Heart right ventricle (tissue), 16 donors: ENCODE measurements around the gene TMEM38A. TPM values are rescaled to one million over a fixed set of nuclear protein-coding genes. Genes with fewer than 3 reads are reported as not detected.

ENCODE experiments used
- ATAC-seq, 8 donors: fragments of 200-7000 bp; cut with Tn5 transposase; one replicate each; pipeline ENCODE4 v1.9.1; 2020; ENCODE audit warnings: mild to moderate bottlenecking in 8 of 8, moderate library complexity in 8 of 8, moderate number of reproducible peaks in 1 of 8
- DNase-seq, 2 donors: peaks; one replicate each; pipeline ENCODE4 v3.0.0-alpha.2; 2020
- H3K27ac ChIP-seq, 10 donors: fragments of 200-600 bp; sonication (generic) in 2 of 10; one replicate each; pipeline versions ENCODE4 v1.5.0 to v1.8.0; 2020 to 2022; ENCODE audit warnings: mild to moderate bottlenecking in 3 of 10
- H3K27me3 ChIP-seq, 7 donors: fragments of 200-600 bp; one replicate each; pipeline ENCODE4 v1.8.0; 2021 to 2022; ENCODE audit warnings: mild to moderate bottlenecking in 2 of 7
- H3K36me3 ChIP-seq, 9 donors: fragments of 200-600 bp; sonication (generic) in 1 of 9; one replicate each; pipeline versions ENCODE4 v1.5.0 to v1.8.0; 2020 to 2022; ENCODE audit warnings: mild to moderate bottlenecking in 2 of 9
- H3K4me1 ChIP-seq, 9 donors: fragments of 200-600 bp; sonication (generic) in 1 of 9; one replicate each; pipeline versions ENCODE4 v1.5.0 to v1.8.0; 2020 to 2022; ENCODE audit warnings: mild to moderate bottlenecking in 4 of 9
- H3K4me3 ChIP-seq, 10 donors: fragments of 200-600 bp; sonication (generic) in 2 of 10; one replicate each; pipeline versions ENCODE4 v1.5.0 to v1.8.0; 2020 to 2022; ENCODE audit warnings: mild to moderate bottlenecking in 7 of 10, moderate library complexity in 2 of 10
- H3K9me3 ChIP-seq, 11 donors: fragments of 200-600 bp in 10 of 11; sonication (generic) in 2 of 11; one replicate each; pipeline versions ENCODE4 v1.5.0 to v1.8.0; 2013 to 2022; ENCODE audit warnings: mild to moderate bottlenecking in 2 of 11, control low read depth in 1 of 11, moderate library complexity in 1 of 11
- WGBS, 2 donors: extraction: QIAGEN DNeasy Blood & Tissue Kit; methylation state at CpG; one replicate each; pipeline ENCODE4 v1.1.7; 2013; ENCODE audit warnings: inconsistent platforms in 1 of 2; 5-methylcytosine and 5-hydroxymethylcytosine counted together
- intact Hi-C, 10 donors: fragments of 100-400 bp; cut with DNase I; formaldehyde crosslinking; loops; one replicate each; pipeline versions ENCODE4 v1.11.1 to v1.14.2; 2022
- polyA plus RNA-seq, 2 donors: library from polyadenylated mRNA; stranded (reverse); fragments of 200-250 nt; gene quantifications; one replicate each; pipeline ENCODE4 v1.2.3, GENCODE V29; 2013
- total RNA-seq, 10 donors: library from RNA; stranded (reverse); fragmentation: NEBNext Ultra II Directional in 3 of 10; extraction: Animal tissue kit (Norgen Biotek cat#: 25700) in 3 of 10; gene quantifications; one replicate each; pipeline versions ENCODE4 v1.2.1 to v1.2.4, GENCODE V29; 2021 to 2023
- TF ChIP-seq, protein P1 (sequence below), 9 donors: fragments of 200-600 bp; sonication (generic) in 2 of 9; IDR thresholded peaks; one replicate each; pipeline versions ENCODE4 v1.5.0 to v1.8.0; 2021 to 2022; ENCODE audit warnings: antibody characterized with exemption in 9 of 9, mild to moderate bottlenecking in 5 of 9, moderate library complexity in 1 of 9
- donor health status: Arrhythmogenic right ventricular cardiomyopathy.
- donor health status: ischemic (EF 13 %, LVEDD 7.1; RV severe dilation, severe dysfunction).
- donor health status: healthy with polysubstance abuse.
- donor health status: DM: no; HTN: yes; CAD: no.
- donor health status: DM: no; HTN: no; CAD: no.
- donor health status: ischemic (EF 25% LVEDD 6.9; RV normal size, moderate dysfunction).
- donor health status: ischemic (EF 25% LVEDD 5.7; RV mildly dilated, moderate dysfunction).
- donor health status: healthy.
- donor health status: DM: yes; HTN: yes; CAD: no.
- donor health status: Ischemic cardiomyopathy.
- donor health status: ischemic (EF 35%, LVEDD 5.7; RV mildly dilated, moderate dysfunction).
- donor health status: nonischemic (EF 11% LVEDD 7.7; RV severe dilation, severe dysfunction).
- donor health status: DM: yes; HTN: yes; CAD: no.
- donor health status: PGD.
- donor health status: ischemic (EF 29% LVEDD 5.4; RV normal size, mild dysfunction).
- donor health status: nonischemic (EF 23%, LVEDD 6.1; RV moderate dilation, normal function).

Gene TMEM38A
- total and polyA plus RNA-seq, 12 donors: 17.2 to 41.4 (median 29.6) TPM

DNA sequence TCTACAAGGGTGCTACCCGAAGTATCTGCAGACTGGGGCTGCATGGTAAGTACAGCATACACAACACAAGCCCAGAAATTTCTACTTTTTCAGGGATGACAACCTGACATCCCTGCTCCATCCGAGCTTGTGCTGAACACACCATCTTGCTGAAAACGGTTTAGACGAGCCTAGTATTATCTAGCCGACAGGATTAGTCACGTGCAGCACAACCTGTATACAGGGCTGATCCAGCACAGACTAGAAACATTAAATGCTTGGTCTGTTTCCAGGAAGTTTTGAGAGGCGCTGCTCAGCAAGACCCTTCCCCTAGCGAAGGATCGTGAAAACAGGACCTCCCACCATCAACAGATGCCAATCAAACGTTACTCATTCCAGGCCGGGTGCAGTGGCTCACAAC is 5.2 kb upstream of the TMEM38A start:
- no peak overlapping the region for H3K4me3 ChIP-seq
- peaks cover 8 to 35% (median 21%) of the 10 kb centered on the region in 9 donors for H3K4me1 ChIP-seq
- intact Hi-C loops: no loop called here
- TF ChIP-seq, protein P1, sequence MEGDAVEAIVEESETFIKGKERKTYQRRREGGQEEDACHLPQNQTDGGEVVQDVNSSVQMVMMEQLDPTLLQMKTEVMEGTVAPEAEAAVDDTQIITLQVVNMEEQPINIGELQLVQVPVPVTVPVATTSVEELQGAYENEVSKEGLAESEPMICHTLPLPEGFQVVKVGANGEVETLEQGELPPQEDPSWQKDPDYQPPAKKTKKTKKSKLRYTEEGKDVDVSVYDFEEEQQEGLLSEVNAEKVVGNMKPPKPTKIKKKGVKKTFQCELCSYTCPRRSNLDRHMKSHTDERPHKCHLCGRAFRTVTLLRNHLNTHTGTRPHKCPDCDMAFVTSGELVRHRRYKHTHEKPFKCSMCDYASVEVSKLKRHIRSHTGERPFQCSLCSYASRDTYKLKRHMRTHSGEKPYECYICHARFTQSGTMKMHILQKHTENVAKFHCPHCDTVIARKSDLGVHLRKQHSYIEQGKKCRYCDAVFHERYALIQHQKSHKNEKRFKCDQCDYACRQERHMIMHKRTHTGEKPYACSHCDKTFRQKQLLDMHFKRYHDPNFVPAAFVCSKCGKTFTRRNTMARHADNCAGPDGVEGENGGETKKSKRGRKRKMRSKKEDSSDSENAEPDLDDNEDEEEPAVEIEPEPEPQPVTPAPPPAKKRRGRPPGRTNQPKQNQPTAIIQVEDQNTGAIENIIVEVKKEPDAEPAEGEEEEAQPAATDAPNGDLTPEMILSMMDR (IDR thresholded peaks at IDR 0.05): no peak
- no peak for DNase-seq
- WGBS, 2 donors: 79 to 80% methylated on average over 11 of the region's 11 CpGs
- no peaks in the 10 kb centered on the region for H3K9me3 ChIP-seq
- H3K27ac ChIP-seq: no peak overlapping the region
- no peak for ATAC-seq
- peaks cover 2 to 84% (median 49%) of the 10 kb centered on the region in 9 donors for H3K36me3 ChIP-seq
- no peaks in the 10 kb centered on the region for H3K27me3 ChIP-seq

DNA sequence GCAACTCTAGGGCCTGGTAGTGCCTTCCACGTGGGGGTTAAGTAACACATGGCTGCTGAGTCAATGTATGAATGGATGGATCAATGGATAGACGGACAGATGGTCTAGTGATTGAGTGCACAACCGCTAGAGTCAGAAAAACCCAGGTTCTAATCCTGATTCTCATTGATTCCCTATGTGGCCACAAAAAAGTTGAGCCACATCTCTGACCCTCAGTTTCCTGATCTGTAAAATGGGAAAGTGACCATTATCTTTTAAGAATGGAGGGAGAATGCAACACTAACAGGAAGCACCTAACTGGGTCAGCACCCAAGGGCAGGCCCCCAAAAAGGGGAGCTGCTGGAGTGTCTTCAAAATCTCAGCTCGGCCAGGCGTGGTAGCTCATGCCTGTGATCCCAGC is 3.6 kb upstream of the TMEM38A start:
- Histone ChIP-seq H3K4me1 (peaks cover 11 to 48% (median 32%) of the 10 kb centered on the region in 9 donors), H3K4me3 (no peak overlapping the region), H3K36me3 (peaks cover 0 to 68% (median 39%) of the 10 kb centered on the region in 9 donors), H3K9me3 (no peaks in the 10 kb centered on the region), H3K27ac (no peak overlapping the region), H3K27me3 (no peaks in the 10 kb centered on the region)
- WGBS, 2 donors: 91 to 95% methylated on average over 5 of the region's 5 CpGs
- intact Hi-C loops: no loop called here
- TF ChIP-seq, protein P1 (IDR thresholded peaks at IDR 0.05): no peak
- no peak for DNase-seq
- ATAC-seq: no peak

DNA sequence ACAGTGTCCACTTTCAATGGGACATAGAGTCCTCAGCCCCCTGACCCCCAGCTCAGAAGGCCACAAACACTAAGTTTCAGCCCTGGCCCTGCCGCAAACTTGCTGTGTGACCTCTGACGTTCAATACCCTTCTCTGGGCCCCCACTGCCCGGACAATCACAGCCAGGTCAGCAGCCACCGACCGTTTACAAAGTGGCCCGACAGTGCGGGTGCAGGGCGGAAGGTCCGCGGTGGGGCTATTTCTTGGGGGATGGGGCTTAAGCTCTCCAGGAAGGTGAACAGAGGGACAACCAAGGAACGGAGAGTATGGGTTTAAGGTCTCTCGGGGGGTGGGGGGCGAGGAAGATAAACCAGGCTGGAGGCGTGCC is 1.5 kb upstream of the TMEM38A start:
- DNase-seq: no peak
- WGBS, 2 donors: 2% methylated on average over 13 to 14 of the region's 14 CpGs
- H3K4me1 ChIP-seq: peaks cover 11 to 67% (median 49%) of the 10 kb centered on the region in 9 donors

DNA sequence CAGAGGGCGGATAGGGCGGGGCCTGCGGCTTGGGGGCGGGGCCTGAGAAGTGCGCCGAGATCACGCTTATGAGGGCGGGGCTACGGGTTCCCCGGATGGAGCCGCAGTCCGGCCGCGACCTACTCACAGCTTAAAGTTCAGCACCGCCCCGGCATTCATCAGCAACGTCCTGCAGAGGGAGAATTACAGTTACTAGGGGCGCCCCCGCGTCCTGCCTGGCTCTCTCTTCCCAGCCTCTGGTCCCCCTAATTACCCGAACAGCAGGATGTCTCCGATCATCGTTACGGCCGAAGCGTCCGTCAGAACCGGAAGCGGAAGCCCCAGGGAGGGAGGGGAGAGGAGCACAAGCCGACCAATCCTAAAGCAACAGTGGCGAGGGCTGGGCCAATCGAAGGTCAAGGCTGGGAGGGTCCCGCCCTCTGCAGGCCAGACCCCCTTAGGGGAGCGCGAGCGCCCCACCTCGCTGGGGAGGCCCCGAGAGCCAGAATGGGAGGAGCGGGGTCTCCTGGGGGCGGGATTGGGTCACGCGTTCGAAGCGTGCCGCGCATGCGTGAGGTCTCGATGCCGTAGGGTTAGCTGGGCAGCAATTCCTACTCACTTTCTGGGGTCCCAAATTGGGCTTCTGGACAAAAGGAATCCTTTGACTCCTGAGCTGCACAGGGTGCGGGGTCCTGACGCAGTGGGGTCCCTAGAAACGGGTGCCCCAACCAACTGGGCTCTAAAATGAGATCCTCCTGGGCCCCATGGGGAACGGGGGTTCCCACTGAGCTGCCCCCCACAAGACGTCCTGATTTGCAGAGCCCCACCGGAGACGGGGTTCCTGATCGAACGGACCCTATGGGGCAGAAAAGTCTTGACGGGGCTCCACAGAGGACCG is 869 bp upstream of the TMEM38A start, which contains the start of gene SMIM7:
SMIM7 (minus strand) TSS at position 313 of the 877 bp plus-strand sequence; CDS start at position 279, 34 bp downstream.
- Histone ChIP-seq H3K36me3 (peaks cover 0 to 41% (median 14%) of the 10 kb centered on the region in 9 donors), H3K27ac (peak within 1 kb of the TSS; percentile 82 to 98 (median 92)), H3K4me3 (peak within 1 kb of the TSS; percentile 59 to 97 (median 76)), H3K27me3 (no peaks in the 10 kb centered on the region), H3K9me3 (no peaks in the 10 kb centered on the region), H3K4me1 (peaks cover 11 to 65% (median 51%) of the 10 kb centered on the region in 9 donors)
- intact Hi-C loops: loop anchor here in 3 of 10 donors (2.0 kb wide), 2 partner anchors 31 to 87 kb away; partner anchors contain the start of genes MED26 (in 2 of the 3) and SLC35E1 (in 1 of the 3)
- 1% methylated on average over 58 to 60 of the region's 60 CpGs for WGBS, 2 donors
- DNase-seq (peak; percentile 99), ATAC-seq (peak; percentile 97 to 99 (median 98))
- TF ChIP-seq, protein P1 (IDR thresholded peaks at IDR 0.05): peak in 5 of 9 donors; percentile 14 to 51 (median 39)

More for the DNA sequence above, 1.5 kb upstream of the TMEM38A start:
- Histone ChIP-seq H3K27me3 (no peaks in the 10 kb centered on the region), H3K4me3 (peak overlapping the region; percentile 59 to 97 (median 75)), H3K36me3 (peaks cover 0 to 47% (median 20%) of the 10 kb centered on the region in 9 donors), H3K9me3 (no peaks in the 10 kb centered on the region), H3K27ac (peak overlapping the region in 9 of 10 donors; percentile 87 to 98 (median 93))
- intact Hi-C loops: no loop called here
- ATAC-seq: no peak
- TF ChIP-seq, protein P1 (IDR thresholded peaks at IDR 0.05): no peak
